Measurements from ENCODE around the gene MAP3K12.
"Not testable (repeated sequence)": the region's sequence is repeated elsewhere in the genome, so short reads cannot be mapped to it uniquely, and the experiment has no call there.

The MAP3K12 gene

GRCh38 chr12:53499266-53500141, at the start of gene MAP3K12:
Gene MAP3K12 (minus strand): TSS chr12:53499458. CDS start chr12:53487391, 12,067 bp downstream.
- DNase-seq (ENCODE audit: low spot score): peak; percentile 79

GRCh38 chr12:53548354-53548753, 49.1 kb upstream of the MAP3K12 start:
- DNase-seq (ENCODE audit: low spot score): not testable (repeated sequence)

- peak; percentile 84 for DNase-seq (ENCODE audit: low spot score)
Observed at GRCh38 chr12:53543539-53543938, 44.3 kb upstream of the MAP3K12 start.

GRCh38 chr12:53539526-53539925, 40.3 kb upstream of the MAP3K12 start:
- no peak for DNase-seq (ENCODE audit: low spot score)

GRCh38 chr12:53538209-53538689, 39.0 kb upstream of the MAP3K12 start:
- peak; percentile 85 for DNase-seq (ENCODE audit: low spot score)

- no peak for DNase-seq (ENCODE audit: low spot score)
Observed at GRCh38 chr12:53536962-53537361, 37.7 kb upstream of the MAP3K12 start.

- DNase-seq (ENCODE audit: low spot score): peak; percentile 73
Observed at GRCh38 chr12:53533471-53533870, 34.2 kb upstream of the MAP3K12 start.

- no peak for DNase-seq (ENCODE audit: low spot score)
Observed at GRCh38 chr12:53532524-53533445, 33.5 kb upstream of the MAP3K12 start.

GRCh38 chr12:53532021-53532420, 32.8 kb upstream of the MAP3K12 start:
- no peak for DNase-seq (ENCODE audit: low spot score)

- no peak for DNase-seq (ENCODE audit: low spot score)
Observed at GRCh38 chr12:53530920-53531319, 31.7 kb upstream of the MAP3K12 start.

GRCh38 chr12:53530061-53530460, 30.8 kb upstream of the MAP3K12 start:
- DNase-seq (ENCODE audit: low spot score): no peak

GRCh38 chr12:53524476-53524875, 25.2 kb upstream of the MAP3K12 start:
- DNase-seq (ENCODE audit: low spot score): no peak

GRCh38 chr12:53523131-53523530, 23.9 kb upstream of the MAP3K12 start:
- DNase-seq (ENCODE audit: low spot score): no peak

- DNase-seq (ENCODE audit: low spot score): no peak
Observed at GRCh38 chr12:53518381-53518780, 19.1 kb upstream of the MAP3K12 start.

- no peak for DNase-seq (ENCODE audit: low spot score)
Observed at GRCh38 chr12:53516758-53517455, 17.6 kb upstream of the MAP3K12 start.

- no peak for DNase-seq (ENCODE audit: low spot score)
Observed at GRCh38 chr12:53515291-53515680, 16.0 kb upstream of the MAP3K12 start.

- DNase-seq (ENCODE audit: low spot score): no peak
Observed at GRCh38 chr12:53514628-53515290, 15.5 kb upstream of the MAP3K12 start.

- DNase-seq (ENCODE audit: low spot score): no peak
Observed at GRCh38 chr12:53513712-53514410, 14.6 kb upstream of the MAP3K12 start.

- no peak for DNase-seq (ENCODE audit: low spot score)
Observed at GRCh38 chr12:53510181-53510812, 11.0 kb upstream of the MAP3K12 start.

- DNase-seq (ENCODE audit: low spot score): peak; percentile 77
Observed at GRCh38 chr12:53508534-53509170, 9.4 kb upstream of the MAP3K12 start.
